Activated CD8-positive, alpha-beta T cell treated with anti-CD3 and anti-CD28 coated beads for 36 hours (primary cell): ENCODE measurements around the gene ANKRD6. TPM values are rescaled to one million over a fixed set of nuclear protein-coding genes. Genes with fewer than 3 reads are reported as not detected.

Source experiments
- ATAC-seq: fragments of 200-7000 bp; cut with Tn5 transposase; one replicate; pipeline ENCODE4 v1.10.0; 2021; ENCODE audit warnings: mild to moderate bottlenecking, moderate library complexity
- CTCF ChIA-PET: fragments of 350-600 bp; sonication (Branson Sonifier 250); formaldehyde crosslinking; loops from one replicate; lab custom pipeline; 2021; ENCODE audit warnings: antibody characterized with exemption; lab: Charles Lee
- POLR2A ChIA-PET: fragments of 350-600 bp; sonication (Branson Sonifier 250); formaldehyde crosslinking; loops from one replicate; lab custom pipeline; 2021; ENCODE audit warnings: antibody characterized with exemption; lab: Charles Lee
- DNase-seq: peaks from one replicate; pipeline ENCODE4 v3.0.0-alpha.2; 2020
- H3K27ac Mint-ChIP-seq: one replicate; pipeline ENCODE4 v1.8.0; 2021; ENCODE audit warnings: mild to moderate bottlenecking, mixed read lengths
- H3K27me3 Mint-ChIP-seq: one replicate; pipeline ENCODE4 v1.8.0; 2021; ENCODE audit warnings: mixed read lengths
- H3K36me3 Mint-ChIP-seq: one replicate; pipeline ENCODE4 v1.8.0; 2021; ENCODE audit warnings: low read depth, mixed read lengths
- H3K4me1 Mint-ChIP-seq: one replicate; pipeline ENCODE4 v1.8.0; 2021; ENCODE audit warnings: low read depth, mixed read lengths
- H3K4me3 Mint-ChIP-seq: one replicate; pipeline ENCODE4 v1.8.0; 2021; ENCODE audit warnings: mild to moderate bottlenecking, moderate library complexity, mixed read lengths
- H3K9me3 Mint-ChIP-seq: one replicate; pipeline ENCODE4 v1.8.0; 2021; ENCODE audit warnings: mixed read lengths
- CTCF ChIP-seq: fragments of 200-600 bp; IDR thresholded peaks from one replicate; pipeline ENCODE4 v1.8.0; 2022; ENCODE audit warnings: antibody characterized with exemption, mild to moderate bottlenecking
- intact Hi-C: fragments of 100-400 bp; cut with micrococcal nuclease; formaldehyde crosslinking; loops from one replicate; pipeline ENCODE4 v1.10.0; 2022
- total RNA-seq, 2 experiments: library from RNA; stranded (reverse); gene quantifications; one replicate each; pipeline ENCODE4 v1.2.3, GENCODE V29; 2021

ANKRD6 gene
- total RNA-seq, 2 experiments from 2014 or later, result 3.5 to 4.9 TPM

- Mint-ChIP-seq H3K27ac (no peak overlapping the region), H3K4me3 (no peak overlapping the region), H3K36me3 (no peaks in the 10 kb centered on the region), H3K9me3 (peaks cover 4% of the 10 kb centered on the region), H3K27me3 (no peaks in the 10 kb centered on the region), H3K4me1 (no peaks in the 10 kb centered on the region)
- CTCF ChIA-PET, result interaction anchor here (1.1 kb wide), 1 partner anchor 190 kb away, joined by 3 read pairs; no protein-coding TSS in a partner anchor
- no peak for ATAC-seq
- intact Hi-C loops, result no loop called here
- POLR2A ChIA-PET, result no interaction called here
- TF ChIP-seq CTCF, result no peak
- no peak for DNase-seq
These were observed 129.4 kb downstream of the ANKRD6 start for GRCh38 chr6:89562093-89562973.

DNA sequence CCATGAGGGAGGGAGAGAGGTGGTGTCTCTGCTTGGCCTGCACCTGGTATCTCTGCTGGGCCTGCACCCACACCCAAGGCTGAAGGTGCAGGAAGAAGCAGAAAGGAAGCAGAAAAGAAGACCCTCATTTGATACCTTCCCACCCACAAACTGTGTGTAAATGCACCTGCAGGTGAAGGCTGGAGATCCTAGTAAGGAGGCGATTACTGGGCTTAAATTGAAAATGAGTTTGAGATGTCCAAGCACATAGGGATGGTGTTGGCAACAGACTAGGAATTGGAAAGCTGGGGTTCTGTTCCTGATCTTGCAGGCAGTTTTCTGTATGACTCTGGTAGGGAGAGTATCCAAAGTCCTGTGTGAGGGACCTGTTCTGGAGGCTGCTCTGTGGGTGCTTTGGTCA, 130.9 kb downstream of the ANKRD6 start:
- no peaks in the 10 kb centered on the region for H3K4me1 Mint-ChIP-seq
- no peak for DNase-seq
- H3K27ac Mint-ChIP-seq, result no peak overlapping the region
- H3K9me3 Mint-ChIP-seq, result no peaks in the 10 kb centered on the region
- no peaks in the 10 kb centered on the region for H3K27me3 Mint-ChIP-seq
- H3K36me3 Mint-ChIP-seq, result no peaks in the 10 kb centered on the region
- no peak for ATAC-seq
- CTCF ChIA-PET, result no interaction called here
- H3K4me3 Mint-ChIP-seq, result no peak overlapping the region
- intact Hi-C loops, result no loop called here
- POLR2A ChIA-PET, result no interaction called here
- no peak for TF ChIP-seq CTCF

DNA sequence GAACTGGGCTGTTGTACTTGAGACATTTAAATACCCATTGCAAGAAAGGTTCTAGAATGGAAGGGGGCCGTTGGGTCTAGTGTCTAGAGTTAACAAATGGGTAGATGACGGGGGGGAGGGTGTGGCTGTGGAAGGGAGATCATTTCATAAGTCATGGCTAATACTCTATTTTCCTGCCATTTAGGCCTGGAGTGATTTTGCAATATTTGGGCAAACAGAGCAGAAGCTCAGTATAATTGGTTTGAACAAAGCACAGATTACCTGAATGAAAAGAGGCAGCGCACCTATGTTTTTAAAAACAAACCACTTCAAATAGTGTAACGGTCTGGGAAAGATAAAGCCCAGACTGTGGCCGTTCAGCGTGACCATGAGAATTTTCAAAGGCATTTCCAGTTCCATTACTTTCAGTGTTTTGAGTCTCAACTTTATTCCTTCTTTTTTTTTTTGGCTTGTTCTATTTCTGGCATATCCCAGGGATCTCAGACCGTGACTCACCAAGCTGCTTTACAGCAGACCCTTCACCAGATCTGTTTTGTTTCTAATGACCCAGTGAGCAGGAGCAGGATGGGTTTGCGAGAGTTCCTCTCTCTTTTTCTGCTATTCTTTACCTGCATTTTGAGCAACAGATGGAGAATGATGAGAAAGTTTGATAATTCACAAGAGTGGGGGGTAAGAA, 131.9 kb downstream of the ANKRD6 start:
- ATAC-seq (no peak), DNase-seq (no peak)
- Mint-ChIP-seq H3K4me3 (no peak overlapping the region), H3K36me3 (no peaks in the 10 kb centered on the region), H3K9me3 (no peaks in the 10 kb centered on the region), H3K27ac (no peak overlapping the region), H3K27me3 (no peaks in the 10 kb centered on the region), H3K4me1 (no peaks in the 10 kb centered on the region)
- ChIA-PET CTCF (no interaction called here), POLR2A (no interaction called here)
- intact Hi-C loops, result no loop called here
- TF ChIP-seq CTCF, result no peak

- CTCF ChIA-PET, result no interaction called here
- POLR2A ChIA-PET, result no interaction called here
- no peak overlapping the region for H3K27ac Mint-ChIP-seq
- H3K9me3 Mint-ChIP-seq, result no peaks in the 10 kb centered on the region
- H3K4me3 Mint-ChIP-seq, result no peak overlapping the region
- no peaks in the 10 kb centered on the region for H3K36me3 Mint-ChIP-seq
- intact Hi-C loops, result no loop called here
- no peaks in the 10 kb centered on the region for H3K27me3 Mint-ChIP-seq
- TF ChIP-seq CTCF, result no peak
- ATAC-seq (no peak), DNase-seq (no peak)
- no peaks in the 10 kb centered on the region for H3K4me1 Mint-ChIP-seq
These were observed 133.3 kb downstream of the ANKRD6 start for GRCh38 chr6:89566008-89566800.
